Measurements from ENCODE around the gene CARD10. TPM values are rescaled to one million over a fixed set of nuclear protein-coding genes. Genes with fewer than 3 reads are reported as not detected.
A peak's percentile ranks its signal among the peaks of the same experiment; 100 is the strongest.

Gene CARD10
- total RNA-seq, 1 experiment from 2014 or later, result 58.6 TPM

GRCh38 chr22:37511395-37512104, 7.7 kb downstream of the CARD10 start:
- in situ Hi-C loops (cut with HindIII; ENCODE audit: low pct_unique_long_range_greater_than_20kb, low sequenced_read_pairs), result no loop called here
- no peak for DNase-seq (ENCODE audit: low read depth)

- in situ Hi-C loops (cut with HindIII; ENCODE audit: low pct_unique_long_range_greater_than_20kb, low sequenced_read_pairs), result no loop called here
These were observed 9.1 kb downstream of the CARD10 start for GRCh38 chr22:37510091-37510490.

GRCh38 chr22:37509059-37509860, 10.0 kb downstream of the CARD10 start:
- in situ Hi-C loops (cut with HindIII; ENCODE audit: low pct_unique_long_range_greater_than_20kb, low sequenced_read_pairs), result no loop called here

More at GRCh38 chr22:37510091-37510490, 9.1 kb downstream of the CARD10 start:
- no peak for DNase-seq (ENCODE audit: low read depth)

GRCh38 chr22:37508431-37508992, 10.7 kb downstream of the CARD10 start:
- in situ Hi-C loops (cut with HindIII; ENCODE audit: low pct_unique_long_range_greater_than_20kb, low sequenced_read_pairs), result no loop called here
- DNase-seq (ENCODE audit: low read depth), result no peak

More at GRCh38 chr22:37509059-37509860, 10.0 kb downstream of the CARD10 start:
- DNase-seq (ENCODE audit: low read depth), result no peak

GRCh38 chr22:37507731-37508130, 11.5 kb downstream of the CARD10 start:
- in situ Hi-C loops (cut with HindIII; ENCODE audit: low pct_unique_long_range_greater_than_20kb, low sequenced_read_pairs), result no loop called here
- DNase-seq (ENCODE audit: low read depth), result no peak

GRCh38 chr22:37505989-37506388, 13.2 kb downstream of the CARD10 start:
- in situ Hi-C loops (cut with HindIII; ENCODE audit: low pct_unique_long_range_greater_than_20kb, low sequenced_read_pairs), result no loop called here
- DNase-seq (ENCODE audit: low read depth), result no peak

GRCh38 chr22:37505565-37505964, 13.7 kb downstream of the CARD10 start:
- in situ Hi-C loops (cut with HindIII; ENCODE audit: low pct_unique_long_range_greater_than_20kb, low sequenced_read_pairs), result no loop called here

GRCh38 chr22:37504964-37505363, 14.3 kb downstream of the CARD10 start:
- DNase-seq (ENCODE audit: low read depth), result no peak
- in situ Hi-C loops (cut with HindIII; ENCODE audit: low pct_unique_long_range_greater_than_20kb, low sequenced_read_pairs), result no loop called here

More at GRCh38 chr22:37505565-37505964, 13.7 kb downstream of the CARD10 start:
- no peak for DNase-seq (ENCODE audit: low read depth)

GRCh38 chr22:37503850-37504249, 15.4 kb downstream of the CARD10 start:
- in situ Hi-C loops (cut with HindIII; ENCODE audit: low pct_unique_long_range_greater_than_20kb, low sequenced_read_pairs), result no loop called here
- peak; percentile 35 for DNase-seq (ENCODE audit: low read depth)

GRCh38 chr22:37503183-37503683, 16.0 kb downstream of the CARD10 start:
- in situ Hi-C loops (cut with HindIII; ENCODE audit: low pct_unique_long_range_greater_than_20kb, low sequenced_read_pairs), result no loop called here
- DNase-seq (ENCODE audit: low read depth), result no peak

GRCh38 chr22:37502342-37503182, 16.7 kb downstream of the CARD10 start:
- in situ Hi-C loops (cut with HindIII; ENCODE audit: low pct_unique_long_range_greater_than_20kb, low sequenced_read_pairs), result no loop called here
- peak; percentile 72 for DNase-seq (ENCODE audit: low read depth)

- DNase-seq (ENCODE audit: low read depth), result peak; percentile 98
- in situ Hi-C loops (cut with HindIII; ENCODE audit: low pct_unique_long_range_greater_than_20kb, low sequenced_read_pairs), result no loop called here
These were observed 17.4 kb downstream of the CARD10 start for GRCh38 chr22:37501610-37502341.

GRCh38 chr22:37500745-37501609, 18.2 kb downstream of the CARD10 start:
- in situ Hi-C loops (cut with HindIII; ENCODE audit: low pct_unique_long_range_greater_than_20kb, low sequenced_read_pairs), result no loop called here
- peak; percentile 82 for DNase-seq (ENCODE audit: low read depth)

GRCh38 chr22:37499789-37500540, 19.2 kb downstream of the CARD10 start:
- DNase-seq (ENCODE audit: low read depth), result no peak
- in situ Hi-C loops (cut with HindIII; ENCODE audit: low pct_unique_long_range_greater_than_20kb, low sequenced_read_pairs), result no loop called here

GRCh38 chr22:37499027-37499707, 20.0 kb downstream of the CARD10 start:
- in situ Hi-C loops (cut with HindIII; ENCODE audit: low pct_unique_long_range_greater_than_20kb, low sequenced_read_pairs), result no loop called here
- DNase-seq (ENCODE audit: low read depth), result peak; percentile 37

Measured in Caki2 (cell line).